ENCODE data around the gene CEACAM6. TPM values are rescaled to one million over a fixed set of nuclear protein-coding genes. Genes with fewer than 3 reads are reported as not detected.

CEACAM6 gene
- total RNA-seq, 1 experiment from 2014 or later = 0.21 TPM

GRCh38 chr19:41735071-41735600 is 20.2 kb upstream of the CEACAM6 start:
- ChIA-PET CTCF (no interaction called here), POLR2A (no interaction called here)
- intact Hi-C loops (cut with micrococcal nuclease; ENCODE audit: unreplicated experiment) (no loop called here), in situ Hi-C loops (cut with HindIII; ENCODE audit: low pct_unique_long_range_greater_than_20kb, low sequenced_read_pairs) (no loop called here)
- DNase-seq (ENCODE audit: low read depth, low spot score) = no peak
- no TSS peak for BruUV-seq (replicated peaks)
- H3K9me3 ChIP-seq (ENCODE audit: control insufficient read depth, insufficient read depth, low read depth, low read length) = no peaks in the 10 kb centered on the region
- no peaks in the 10 kb centered on the region for H3K36me3 ChIP-seq (ENCODE audit: control insufficient read depth, insufficient read depth, low read length)
- no peak overlapping the region for H3K4me3 ChIP-seq (ENCODE audit: low read depth in 2 of 2, low read length in 2 of 2)
- peaks cover 7% of the 10 kb centered on the region; the same call in 1 of the 2 replicates for H3K27me3 ChIP-seq (ENCODE audit: control insufficient read depth, insufficient read depth, low read length)
- TF ChIP-seq REST (IDR thresholded peaks at IDR 0.05; ENCODE audit: insufficient read depth in 1 of 2, low read depth in 2 of 2, low read length in 1 of 2) = no peak
- TF ChIP-seq TCF7L2 (IDR thresholded peaks at IDR 0.05; ENCODE audit: low read depth, low read length) = no peak
- H3K4me1 ChIP-seq (ENCODE audit: control insufficient read depth, insufficient read depth, low read length) = no peaks in the 10 kb centered on the region
- no peak for ATAC-seq
- H3K27ac ChIP-seq (ENCODE audit: low read length) = no peak overlapping the region

GRCh38 chr19:41739361-41739760 is 16.0 kb upstream of the CEACAM6 start:
- ChIA-PET CTCF (no interaction called here), POLR2A (no interaction called here)
- DNase-seq (ENCODE audit: low read depth, low spot score) = no peak
- no peaks in the 10 kb centered on the region for H3K9me3 ChIP-seq (ENCODE audit: control insufficient read depth, insufficient read depth, low read depth, low read length)
- ATAC-seq = no peak
- TF ChIP-seq SIN3A (IDR thresholded peaks at IDR 0.05; ENCODE audit: borderline replicate concordance, insufficient read depth, low read depth, low read length) = no peak
- TF ChIP-seq TCF7L2 (IDR thresholded peaks at IDR 0.05; ENCODE audit: low read depth, low read length) = no peak
- no peak for TF ChIP-seq CTCF (IDR thresholded peaks at IDR 0.05)
- no peak for TF ChIP-seq POLR2AphosphoS5 (IDR thresholded peaks at IDR 0.05; ENCODE audit: low read depth, low read length)
- no peaks in the 10 kb centered on the region for H3K4me1 ChIP-seq (ENCODE audit: control insufficient read depth, insufficient read depth, low read length)
- no peaks in the 10 kb centered on the region for H3K36me3 ChIP-seq (ENCODE audit: control insufficient read depth, insufficient read depth, low read length)
- intact Hi-C loops (cut with micrococcal nuclease; ENCODE audit: unreplicated experiment) = no loop called here
- no TSS peak for BruUV-seq (replicated peaks)
- no peak overlapping the region for H3K27ac ChIP-seq (ENCODE audit: low read length)
- no peak overlapping the region for H3K4me3 ChIP-seq (ENCODE audit: low read depth in 2 of 2, low read length in 2 of 2)
- in situ Hi-C loops (cut with HindIII; ENCODE audit: low pct_unique_long_range_greater_than_20kb, low sequenced_read_pairs) = no loop called here
- H3K27me3 ChIP-seq (ENCODE audit: control insufficient read depth, insufficient read depth, low read length) = peaks cover 5% of the 10 kb centered on the region; the same call in 1 of the 2 replicates

- Histone ChIP-seq H3K36me3 (ENCODE audit: control insufficient read depth, insufficient read depth, low read length) (no peaks in the 10 kb centered on the region), H3K27ac (ENCODE audit: low read length) (no peak overlapping the region), H3K27me3 (ENCODE audit: control insufficient read depth, insufficient read depth, low read length) (peaks cover 3% of the 10 kb centered on the region; the same call in 1 of the 2 replicates), H3K4me3 (ENCODE audit: low read depth in 2 of 2, low read length in 2 of 2) (no peak overlapping the region), H3K4me1 (ENCODE audit: control insufficient read depth, insufficient read depth, low read length) (no peaks in the 10 kb centered on the region), H3K9me3 (ENCODE audit: control insufficient read depth, insufficient read depth, low read depth, low read length) (no peaks in the 10 kb centered on the region)
- BruUV-seq (replicated peaks) = no TSS peak
- ATAC-seq = no peak
- DNase-seq (ENCODE audit: low read depth, low spot score) = no peak
- POLR2A ChIA-PET = no interaction called here
- intact Hi-C loops (cut with micrococcal nuclease; ENCODE audit: unreplicated experiment) (no loop called here), in situ Hi-C loops (cut with HindIII; ENCODE audit: low pct_unique_long_range_greater_than_20kb, low sequenced_read_pairs) (no loop called here)
- CTCF ChIA-PET = no interaction called here
- TF ChIP-seq CTCF (IDR thresholded peaks at IDR 0.05) (no peak), TCF7L2 (IDR thresholded peaks at IDR 0.05; ENCODE audit: low read depth, low read length) (no peak), SIN3A (IDR thresholded peaks at IDR 0.05; ENCODE audit: borderline replicate concordance, insufficient read depth, low read depth, low read length) (no peak), REST (IDR thresholded peaks at IDR 0.05; ENCODE audit: insufficient read depth in 1 of 2, low read depth in 2 of 2, low read length in 1 of 2) (no peak), POLR2AphosphoS5 (IDR thresholded peaks at IDR 0.05; ENCODE audit: low read depth, low read length) (no peak)
These were observed 14.7 kb upstream of the CEACAM6 start for GRCh38 chr19:41740415-41741243.
